PC-9 (cell line): ENCODE data around the gene HOXA4.

Experiments used
- EZH2 ChIP-seq: fragments of 200-600 bp; sonication (generic); IDR thresholded peaks from 2 replicates; pipeline ENCODE4 v1.8.0; 2017; ENCODE audit warnings: antibody characterized with exemption, low read depth
- TF ChIP-seq, protein P1 (sequence below): fragments of 200-600 bp; sonication (generic); conservative IDR thresholded peaks from 2 replicates; pipeline ENCODE4 v1.6.1; 2017; ENCODE audit warnings: mixed run types, antibody characterized with exemption, mild to moderate bottlenecking, moderate library complexity

GRCh38 chr7:27163288-27164044 lies 32.9 kb upstream of the HOXA4 start:
- TF ChIP-seq, protein P1, sequence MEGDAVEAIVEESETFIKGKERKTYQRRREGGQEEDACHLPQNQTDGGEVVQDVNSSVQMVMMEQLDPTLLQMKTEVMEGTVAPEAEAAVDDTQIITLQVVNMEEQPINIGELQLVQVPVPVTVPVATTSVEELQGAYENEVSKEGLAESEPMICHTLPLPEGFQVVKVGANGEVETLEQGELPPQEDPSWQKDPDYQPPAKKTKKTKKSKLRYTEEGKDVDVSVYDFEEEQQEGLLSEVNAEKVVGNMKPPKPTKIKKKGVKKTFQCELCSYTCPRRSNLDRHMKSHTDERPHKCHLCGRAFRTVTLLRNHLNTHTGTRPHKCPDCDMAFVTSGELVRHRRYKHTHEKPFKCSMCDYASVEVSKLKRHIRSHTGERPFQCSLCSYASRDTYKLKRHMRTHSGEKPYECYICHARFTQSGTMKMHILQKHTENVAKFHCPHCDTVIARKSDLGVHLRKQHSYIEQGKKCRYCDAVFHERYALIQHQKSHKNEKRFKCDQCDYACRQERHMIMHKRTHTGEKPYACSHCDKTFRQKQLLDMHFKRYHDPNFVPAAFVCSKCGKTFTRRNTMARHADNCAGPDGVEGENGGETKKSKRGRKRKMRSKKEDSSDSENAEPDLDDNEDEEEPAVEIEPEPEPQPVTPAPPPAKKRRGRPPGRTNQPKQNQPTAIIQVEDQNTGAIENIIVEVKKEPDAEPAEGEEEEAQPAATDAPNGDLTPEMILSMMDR, result no peak
- TF ChIP-seq EZH2, result no peak
